Thoracic aorta (tissue), 2 donors: ENCODE data around the gene SGPL1. TPM values are rescaled to one million over a fixed set of nuclear protein-coding genes. Genes with fewer than 3 reads are reported as not detected.

ENCODE experiments used
- ATAC-seq: fragments of 150-250 bp; one replicate; pipeline ENCODE4 v1.8.0; 2017; ENCODE audit warnings: low read depth; ENCODE audit not compliant: insufficient number of reproducible peaks, low FRiP score
- DNase-seq: peaks from one replicate; pipeline ENCODE4 v3.0.0-alpha.2; 2020; ENCODE audit warnings: low spot score
- H3K27ac ChIP-seq, 2 donors: fragments of 200-600 bp; sonication (generic); 1 replicate in 1 of 2; 2 replicates in 1 of 2; pipeline ENCODE4 v1.5.1; 2016; ENCODE audit warnings: mild to moderate bottlenecking in 2 of 2, moderate library complexity in 2 of 2
- H3K27me3 ChIP-seq: fragments of 200-600 bp; sonication (generic); replicated peaks from 2 replicates; pipeline ENCODE4 v1.6.0; 2016; ENCODE audit warnings: mild to moderate bottlenecking; ENCODE audit not compliant: insufficient read depth
- H3K36me3 ChIP-seq: fragments of 200-600 bp; sonication (generic); one replicate; pipeline ENCODE4 v1.5.1; 2016
- H3K4me1 ChIP-seq, 2 donors: fragments of 200-600 bp; sonication (generic); 1 replicate in 1 of 2; 2 replicates in 1 of 2; pipeline versions ENCODE4 v1.5.1 to v1.6.0; 2016; ENCODE audit warnings: low read depth in 2 of 2, mild to moderate bottlenecking in 1 of 2; ENCODE audit not compliant: control insufficient read depth in 1 of 2
- H3K4me3 ChIP-seq: fragments of 200-600 bp; sonication (generic); 2 replicates; pipeline ENCODE4 v1.5.1; 2016; ENCODE audit warnings: mild to moderate bottlenecking
- H3K9me3 ChIP-seq: fragments of 200-600 bp; sonication (generic); 2 replicates; pipeline ENCODE4 v1.5.1; 2016
- CTCF ChIP-seq: fragments of 200-600 bp; sonication (generic); IDR thresholded peaks from one replicate; pipeline ENCODE4 v1.5.1; 2019; ENCODE audit warnings: antibody characterized with exemption
- total RNA-seq, 2 donors: library from RNA; depleted of rRNA; stranded (reverse); fragments of >200 nt; gene quantifications; one replicate each; pipeline versions ENCODE4 v1.1.0 to v1.2.3, GENCODE V29; 2016

SGPL1 gene
- total RNA-seq, 2 donors from 2014 or later, result 15.0 to 26.0 TPM

GRCh38 chr10:70930263-70931000 lies 114.7 kb downstream of the SGPL1 start:
- Histone ChIP-seq H3K27ac (no peak overlapping the region), H3K36me3 (no peaks in the 10 kb centered on the region), H3K4me1 (peaks cover 3 to 16% of the 10 kb centered on the region in 2 donors), H3K27me3 (no peaks in the 10 kb centered on the region), H3K9me3 (no peaks in the 10 kb centered on the region), H3K4me3 (no peak overlapping the region)
- DNase-seq (no peak), ATAC-seq (no peak)
- no peak for TF ChIP-seq CTCF

Other genes starting within 250 kb of the SGPL1 start
- gene PRF1, start 213.2 kb upstream of the SGPL1 start, total RNA-seq, result 1 to 10 TPM; 3.7 to 5.4 TPM
- gene ADAMTS14, start 143.4 kb upstream of the SGPL1 start, total RNA-seq, result 1 to 10 TPM in 1 of 2 donors, not detected in 1; 1.3 TPM
- gene TBATA, start 30.6 kb upstream of the SGPL1 start, total RNA-seq, result not detected
- gene PCBD1, start 72.6 kb downstream of the SGPL1 start, total RNA-seq, result 10 to 100 TPM; 12.8 to 36.0 TPM